Stimulated activated CD4-positive, alpha-beta T cell treated with anti-CD3 and anti-CD28 coated beads, Interleukin-12 subunit alpha, Interleukin-12 subunit beta, amount 100 ng/mL, for 48 hours (primary cell): ENCODE data around the gene SLC9A9.
"Not testable (repeated sequence)": the region's sequence is repeated elsewhere in the genome, so short reads cannot be mapped to it uniquely, and the experiment has no call there.

Experiments used
- DNase-seq, 3 donors: peaks; one replicate each; pipeline ENCODE4 v3.0.0-alpha.2; 2020; ENCODE audit warnings: low read depth in 2 of 3, low spot score in 1 of 3

Gene SLC9A9

DNA sequence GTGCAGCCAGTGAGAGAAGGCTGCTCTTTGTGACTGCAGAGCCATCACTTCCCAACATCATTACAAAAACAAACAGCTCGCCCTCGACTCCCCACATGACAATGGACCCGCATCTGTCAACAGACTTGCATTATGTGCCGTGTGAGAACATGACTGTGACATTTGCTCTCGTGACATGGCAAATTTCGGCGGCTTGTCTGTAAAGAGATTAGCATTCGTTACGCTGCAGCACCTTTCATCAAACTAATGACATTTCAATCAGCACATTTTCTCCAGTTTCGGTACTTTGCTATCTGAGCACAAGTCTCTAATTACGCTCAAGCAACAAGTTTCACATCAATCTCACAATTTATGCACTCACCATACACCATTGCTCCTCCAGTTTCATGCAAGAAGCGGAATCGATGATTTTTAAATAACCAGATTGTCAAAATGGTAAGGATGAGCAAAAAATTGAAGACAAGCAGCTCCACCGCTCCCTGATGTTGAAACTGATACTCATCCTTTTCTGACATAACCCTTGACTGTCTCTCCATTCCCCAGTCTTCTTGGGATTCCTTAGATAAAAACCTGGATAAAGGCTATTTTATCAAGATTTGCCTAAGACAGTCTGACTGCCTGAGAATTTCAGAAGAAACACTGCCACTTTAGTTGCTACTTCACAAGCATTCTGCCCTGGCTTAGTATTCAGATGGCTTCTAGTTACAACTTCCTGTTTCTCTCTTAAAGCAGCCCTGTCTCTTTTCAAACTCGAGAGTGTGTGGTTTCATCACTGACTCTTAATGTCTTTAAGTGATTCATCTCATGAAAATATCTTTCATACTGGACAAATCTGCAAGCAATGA lies at the start of gene SLC9A9:
Gene SLC9A9, minus strand, starts transcription at position 682 of the 845 bp plus-strand sequence. Its CDS starts 146 bp downstream, at position 536.
- no peak for DNase-seq

DNA sequence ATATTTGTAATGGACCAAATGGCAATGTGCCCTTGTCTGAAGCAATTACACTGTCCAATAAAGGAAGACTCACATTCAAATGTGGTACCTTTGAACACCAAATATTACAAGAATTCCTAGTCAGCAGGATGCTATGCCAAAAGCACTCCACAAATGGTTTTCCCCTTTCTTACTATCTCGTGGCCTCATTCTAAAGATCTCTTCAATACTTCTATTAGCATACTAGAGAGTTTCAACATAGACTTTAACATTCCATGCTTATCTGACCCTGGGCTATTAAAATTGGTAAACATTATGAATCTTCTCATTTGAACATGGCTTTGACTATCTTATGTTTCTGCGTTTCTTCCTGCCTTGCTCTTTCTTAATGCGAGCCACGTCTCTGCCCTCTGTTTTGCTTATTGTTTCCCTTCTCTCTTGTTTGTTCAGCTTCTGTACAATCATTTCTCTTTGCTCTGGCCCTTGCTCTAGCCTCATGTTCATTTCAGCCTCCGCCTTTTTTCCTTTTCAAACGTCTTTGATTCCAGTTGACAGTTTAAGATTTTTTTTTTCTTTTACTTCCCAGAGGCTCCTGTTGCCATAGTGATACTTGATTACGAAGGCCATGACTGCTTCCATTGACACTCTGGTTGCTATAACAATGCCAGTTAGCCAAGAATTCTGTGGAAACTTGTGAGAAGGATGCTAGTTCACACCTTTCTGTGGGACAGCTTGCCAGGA lies 49.5 kb upstream of the SLC9A9 start:
- no peak for DNase-seq

GRCh38 chr3:143896486-143896885 lies 48.2 kb upstream of the SLC9A9 start:
- no peak for DNase-seq

GRCh38 chr3:143895805-143896204 lies 47.5 kb upstream of the SLC9A9 start:
- DNase-seq = no peak

GRCh38 chr3:143888846-143889245 lies 40.6 kb upstream of the SLC9A9 start:
- DNase-seq = no peak

GRCh38 chr3:143888166-143888565 lies 39.9 kb upstream of the SLC9A9 start:
- no peak for DNase-seq

- peak in 2 of 3 donors; percentile 12 to 20 for DNase-seq
These were observed 37.6 kb upstream of the SLC9A9 start for GRCh38 chr3:143885780-143886427.

DNA sequence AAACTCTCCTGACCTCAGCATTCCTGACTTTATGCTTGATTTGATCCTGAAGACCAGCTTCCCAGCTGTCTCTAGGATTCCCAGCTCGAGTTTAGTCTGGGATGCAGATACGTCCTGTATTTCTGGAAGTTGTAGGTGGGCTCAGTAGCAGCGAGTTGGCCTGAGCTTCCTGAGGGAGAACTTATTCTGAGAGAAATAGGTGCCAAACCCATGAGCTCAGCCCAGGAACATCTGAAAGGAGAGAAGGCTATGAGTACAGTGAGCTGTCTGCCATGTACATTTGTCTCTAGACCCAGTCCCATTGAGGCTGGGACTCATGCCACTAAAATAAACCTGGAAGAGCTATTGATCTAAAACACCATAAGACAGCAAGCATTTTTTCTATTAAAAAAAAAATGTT lies 36.6 kb upstream of the SLC9A9 start:
- no peak for DNase-seq

DNA sequence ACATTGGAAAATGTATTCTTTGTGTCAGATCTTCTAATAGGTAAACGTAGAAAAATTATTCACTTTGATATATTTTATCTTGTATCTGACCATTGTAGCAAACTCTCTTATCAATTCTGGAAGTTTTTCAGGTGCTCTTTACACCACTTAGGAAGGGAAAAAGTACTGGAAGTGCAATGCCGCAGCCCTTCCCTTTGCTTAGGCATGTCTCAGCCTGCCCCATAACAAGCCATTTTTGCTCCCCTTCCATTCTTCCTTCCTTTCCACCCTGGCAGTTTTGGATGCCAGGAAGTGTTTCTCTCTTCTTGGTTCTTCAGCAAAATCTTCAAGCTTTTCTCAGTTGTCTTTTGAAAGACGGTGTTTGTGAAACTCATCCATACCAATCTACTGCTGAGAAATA lies 34.9 kb upstream of the SLC9A9 start:
- DNase-seq = no peak

DNA sequence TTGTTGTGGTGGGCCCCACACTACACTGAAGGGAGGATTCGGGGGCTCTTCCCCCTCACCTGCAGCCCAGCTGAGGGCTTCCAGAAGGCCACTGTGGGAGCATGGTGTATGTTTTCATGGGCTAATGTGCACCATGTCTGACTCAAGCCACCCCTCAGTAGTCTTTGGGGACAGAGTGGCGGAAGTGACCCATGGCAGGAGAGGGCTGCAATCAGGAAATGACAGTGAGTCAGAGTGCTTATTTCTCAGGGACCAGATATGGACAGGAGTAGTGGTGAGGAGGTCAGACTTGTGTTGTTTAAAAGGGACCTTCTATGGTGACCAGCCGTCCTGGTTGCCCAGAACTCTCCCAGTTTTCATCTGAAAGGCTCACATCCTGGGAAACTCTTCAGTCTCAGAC lies 32.8 kb upstream of the SLC9A9 start:
- no peak for DNase-seq

GRCh38 chr3:143875546-143875945 lies 27.3 kb upstream of the SLC9A9 start:
- DNase-seq = no peak

DNA sequence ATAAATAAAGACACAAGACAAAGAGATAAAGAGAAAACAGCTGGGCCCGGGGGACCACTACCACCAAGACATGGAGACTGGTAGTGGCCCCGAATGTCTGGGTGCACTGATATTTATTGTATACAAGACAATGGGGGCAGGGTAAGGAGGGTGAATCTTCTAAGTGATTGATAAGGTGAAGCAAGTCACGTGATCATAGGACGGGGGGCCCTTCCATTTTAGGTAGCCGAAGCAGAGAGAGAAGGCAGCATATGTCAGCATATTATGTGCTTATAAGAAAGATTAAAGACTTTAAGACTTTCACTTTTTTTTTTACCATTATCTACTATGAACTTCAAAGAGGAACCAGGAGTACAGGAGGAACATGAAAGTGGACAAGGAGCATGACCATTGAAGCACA lies 25.3 kb upstream of the SLC9A9 start:
- DNase-seq = not testable (repeated sequence)

- no peak for DNase-seq
These were observed 17.0 kb upstream of the SLC9A9 start for GRCh38 chr3:143865302-143865701.

- no peak for DNase-seq
These were observed 11.4 kb upstream of the SLC9A9 start for GRCh38 chr3:143859465-143860203.

DNA sequence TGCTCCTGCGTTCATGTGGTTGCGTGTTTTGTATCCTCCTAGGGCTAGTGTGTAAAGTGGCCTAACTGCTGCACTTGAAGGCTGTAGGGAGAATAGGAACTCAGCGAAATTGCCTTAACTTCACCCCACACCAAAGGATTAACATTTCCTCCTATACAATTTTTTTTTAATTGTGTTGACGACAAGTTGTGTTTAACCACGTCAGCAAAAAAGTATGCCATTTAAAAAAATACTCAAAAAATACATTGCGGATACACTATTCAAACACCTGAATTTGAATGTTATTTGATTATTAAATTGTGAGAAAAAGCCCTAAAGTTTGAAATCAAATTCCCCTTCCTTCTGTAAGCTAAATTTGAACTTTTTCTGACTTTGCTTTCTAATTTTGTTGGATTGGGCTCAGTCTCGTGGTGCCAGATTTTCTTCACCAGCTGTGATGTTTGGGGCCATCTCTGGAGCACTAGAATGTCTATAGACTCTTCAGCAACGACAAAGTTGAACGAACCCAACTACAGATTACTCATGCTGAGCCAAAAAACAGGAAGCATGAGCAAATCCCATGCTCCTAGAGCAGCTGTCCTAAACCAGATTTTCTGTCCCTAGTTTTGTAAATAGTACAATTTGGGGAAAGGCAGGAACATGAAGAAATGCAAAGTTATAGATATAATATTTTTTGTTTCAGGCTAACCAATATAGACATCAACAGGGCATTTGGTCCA lies 8.1 kb upstream of the SLC9A9 start:
- DNase-seq = no peak

DNA sequence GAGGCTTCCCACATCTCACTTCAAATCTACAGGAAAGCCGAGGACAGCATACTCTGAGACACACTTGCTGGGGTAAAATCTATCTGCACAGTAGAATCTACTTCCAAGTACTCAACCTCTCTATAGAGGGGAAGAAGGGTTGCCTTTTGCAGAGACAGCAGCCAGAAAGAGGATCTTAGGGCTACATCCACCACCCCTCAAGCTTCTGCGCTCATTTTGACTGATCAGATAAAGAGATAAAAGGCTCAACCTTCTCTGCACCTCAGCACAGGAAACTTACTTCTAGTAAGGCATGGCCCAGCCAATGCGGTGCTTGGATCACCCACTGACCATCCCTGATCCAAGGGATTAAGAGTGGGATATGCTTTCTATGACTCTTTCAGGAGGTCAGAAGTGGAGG lies 6.9 kb upstream of the SLC9A9 start:
- no peak for DNase-seq

DNA sequence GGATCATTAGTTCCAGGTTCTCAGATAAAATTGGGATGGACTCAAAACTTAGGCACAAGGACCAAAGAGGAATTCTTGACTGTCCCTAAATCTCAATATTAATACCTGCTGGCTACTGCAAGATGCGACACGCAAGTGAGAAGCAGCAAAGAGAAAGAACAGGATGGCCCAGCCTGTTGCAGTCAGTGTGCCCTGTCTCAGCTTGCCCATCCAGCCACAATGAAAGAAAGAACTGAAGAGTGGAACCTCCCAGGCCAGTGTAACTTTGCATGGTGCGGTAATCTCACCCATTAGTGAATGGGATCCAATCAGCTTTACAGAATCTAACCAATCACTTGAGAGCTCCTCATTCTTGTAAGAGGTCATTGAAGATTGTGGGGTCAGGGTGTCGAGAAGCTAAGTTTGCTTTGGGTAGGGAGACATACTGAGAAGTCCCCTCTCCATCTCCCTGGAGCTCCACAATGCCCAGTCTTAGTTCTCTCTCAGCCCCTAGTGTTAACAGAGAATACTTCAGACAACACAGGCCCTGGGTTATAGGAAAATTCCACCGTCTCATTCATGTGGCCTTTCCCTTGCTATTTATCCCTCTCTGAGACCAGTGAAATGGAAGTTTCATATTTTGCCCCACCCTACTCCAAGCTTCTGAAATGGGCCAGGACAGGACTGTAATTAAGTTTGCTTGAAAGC lies 3.2 kb upstream of the SLC9A9 start:
- DNase-seq = no peak

DNA sequence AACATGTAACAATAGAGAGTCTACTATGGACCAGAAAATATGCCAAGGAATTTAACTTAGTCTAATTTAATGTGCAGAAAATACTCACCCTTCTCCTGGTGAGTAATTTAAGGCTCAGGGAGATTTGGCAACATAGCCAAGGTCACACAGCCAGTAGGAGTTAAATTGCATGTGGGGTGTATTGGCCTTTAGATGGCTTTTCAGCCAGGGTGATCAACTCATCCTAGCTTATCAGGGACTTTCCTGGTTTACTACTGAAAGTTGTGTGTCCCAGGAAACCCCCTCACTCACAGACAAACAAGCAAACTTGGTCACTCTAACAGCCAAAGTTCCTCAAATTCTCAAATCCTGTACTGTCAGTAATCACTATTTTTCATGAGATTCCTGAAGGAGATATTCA lies 2.6 kb upstream of the SLC9A9 start:
- DNase-seq = no peak

DNA sequence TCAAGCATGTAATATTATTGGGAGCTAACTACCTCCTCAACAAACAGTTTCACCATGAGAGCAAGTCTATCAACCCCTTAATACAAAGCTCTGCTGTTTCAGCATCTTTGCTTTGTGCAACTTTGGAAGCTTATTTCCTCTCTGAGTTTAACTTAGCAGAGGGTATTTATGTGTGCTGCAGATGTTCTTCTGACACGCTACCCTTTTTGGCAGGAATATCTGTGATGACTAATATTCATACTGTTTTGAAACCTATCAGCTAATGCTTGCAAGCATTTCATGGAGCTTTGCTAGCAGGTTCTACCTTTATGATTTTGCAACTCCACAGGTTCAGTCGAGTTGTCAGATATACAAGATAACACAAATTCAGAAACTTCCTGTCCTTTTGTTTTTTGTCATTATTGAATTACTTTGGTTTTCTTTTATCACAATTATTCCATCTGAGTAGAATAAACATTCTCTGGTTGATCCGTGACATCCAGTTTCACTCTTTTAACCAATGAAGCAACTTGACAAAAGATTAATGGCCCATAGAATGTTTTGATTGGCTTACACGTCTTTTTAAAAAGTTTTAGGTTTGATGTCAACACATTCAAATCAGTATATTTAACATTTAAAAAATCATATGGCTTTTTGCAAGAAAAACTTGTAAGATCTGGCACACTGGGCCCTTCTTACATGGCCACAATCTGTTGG lies 1.7 kb upstream of the SLC9A9 start:
- DNase-seq = no peak
